Smooth muscle cell (in vitro differentiated cells): ENCODE measurements around the gene PDGFC. TPM values are rescaled to one million over a fixed set of nuclear protein-coding genes. Genes with fewer than 3 reads are reported as not detected.

ENCODE experiments used
- DNase-seq: peaks from one replicate; lab custom pipeline; 2025; ENCODE audit not compliant: unreplicated experiment; lab: John Stamatoyannopoulos, UW
- H2AFZ ChIP-seq: fragments of 200-600 bp; sonication (generic); 2 replicates; pipeline ENCODE4 v1.6.0; 2016; ENCODE audit warnings: antibody characterized with exemption, low read depth, mild to moderate bottlenecking
- H3F3A ChIP-seq: fragments of 200-600 bp; sonication (generic); 2 replicates; pipeline ENCODE4 v1.6.0; 2017; ENCODE audit warnings: antibody characterized with exemption, low read depth
- H3K27ac ChIP-seq: fragments of 200-600 bp; sonication (generic); 2 replicates; pipeline ENCODE4 v1.5.1; 2016; ENCODE audit warnings: low read depth, mild to moderate bottlenecking
- H3K27me3 ChIP-seq: fragments of 200-600 bp; sonication (generic); 2 replicates; pipeline ENCODE4 v1.6.1; 2016; ENCODE audit warnings: low read depth, mild to moderate bottlenecking
- H3K36me3 ChIP-seq: fragments of 200-600 bp; sonication (generic); 2 replicates; pipeline ENCODE4 v1.5.1; 2016; ENCODE audit warnings: low read depth
- H3K4me1 ChIP-seq: fragments of 200-600 bp; sonication (generic); 2 replicates; pipeline ENCODE4 v1.5.1; 2016; ENCODE audit warnings: low read depth
- H3K4me2 ChIP-seq: fragments of 200-600 bp; sonication (generic); 2 replicates; pipeline ENCODE4 v1.6.0; 2016; ENCODE audit warnings: mild to moderate bottlenecking
- H3K4me3 ChIP-seq: fragments of 200-600 bp; sonication (generic); 2 replicates; pipeline ENCODE4 v1.5.1; 2016; ENCODE audit warnings: mild to moderate bottlenecking
- H3K79me2 ChIP-seq: fragments of 200-600 bp; sonication (generic); 2 replicates; pipeline ENCODE4 v1.6.0; 2016; ENCODE audit warnings: low read depth, mild to moderate bottlenecking
- H3K9ac ChIP-seq: fragments of 200-600 bp; sonication (generic); 2 replicates; pipeline ENCODE4 v1.6.0; 2016; ENCODE audit warnings: low read depth
- H3K9me3 ChIP-seq: fragments of 200-600 bp; sonication (generic); replicated peaks from 2 replicates; pipeline ENCODE4 v1.5.1; 2016; ENCODE audit warnings: low read depth
- H4K20me1 ChIP-seq: fragments of 200-600 bp; sonication (generic); 2 replicates; pipeline ENCODE4 v1.6.0; 2016; ENCODE audit warnings: low read depth
- CTCF ChIP-seq: fragments of 200-600 bp; sonication (generic); IDR thresholded peaks from 2 replicates; pipeline ENCODE4 v1.5.1; 2017; ENCODE audit warnings: borderline replicate concordance, mild to moderate bottlenecking, antibody characterized with exemption; ENCODE audit not compliant: insufficient read depth, poor library complexity, severe bottlenecking
- WGBS: methylation state at CpG from one replicate; pipeline ENCODE4 v1.1.7; 2016; ENCODE audit warnings: low lambda C conversion rate; 5-methylcytosine and 5-hydroxymethylcytosine counted together
- polyA plus RNA-seq: library from polyadenylated mRNA; unstranded; fragments of >200 nt; fragmentation: Nextera tagmentation; extraction: Ambion mirVana; gene quantifications from 2 replicates; pipeline ENCODE4 v1.2.1, GENCODE V29; 2016
- total RNA-seq: library from RNA; depleted of rRNA; stranded (reverse); fragments of >200 nt; gene quantifications from 2 replicates; pipeline ENCODE4 v1.2.3, GENCODE V29; 2014

PDGFC gene
- total and polyA plus RNA-seq, 2 experiments from 2014 or later, result 56.5 to 135 TPM

DNA sequence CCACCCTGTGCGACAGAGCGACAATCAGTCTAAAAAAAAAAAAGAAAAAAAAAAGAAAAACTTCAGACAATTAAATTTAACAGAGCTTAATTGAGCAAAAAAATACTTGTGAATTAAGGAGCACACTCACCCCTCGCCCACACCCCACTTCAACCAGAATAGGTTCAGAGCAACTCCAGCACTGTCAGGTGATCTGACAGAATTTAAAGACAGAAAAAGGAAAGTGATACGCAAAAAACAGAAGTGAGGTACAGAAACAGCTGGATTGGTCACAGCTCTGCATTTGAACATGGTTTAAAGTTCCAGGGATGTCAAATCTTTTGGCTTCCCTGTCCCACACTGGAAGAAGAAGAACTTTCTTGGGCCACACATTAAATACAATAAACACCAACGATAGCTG is 174.4 kb downstream of the PDGFC start:
- Histone ChIP-seq H3K27ac (no peak overlapping the region), H3K9me3 (no peaks in the 10 kb centered on the region), H3F3A (no peaks in the 10 kb centered on the region), H3K36me3 (no peaks in the 10 kb centered on the region), H3K4me1 (no peaks in the 10 kb centered on the region), H3K4me3 (no peak overlapping the region), H2AFZ (no peak overlapping the region), H3K9ac (no peak overlapping the region), H3K79me2 (no peaks in the 10 kb centered on the region), H4K20me1 (peaks cover 43% of the 10 kb centered on the region), H3K27me3 (no peaks in the 10 kb centered on the region), H3K4me2 (no peak overlapping the region)
- no peak for DNase-seq
- 96% methylated on average over 5 of the region's 5 CpGs for WGBS
- TF ChIP-seq CTCF, result no peak

DNA sequence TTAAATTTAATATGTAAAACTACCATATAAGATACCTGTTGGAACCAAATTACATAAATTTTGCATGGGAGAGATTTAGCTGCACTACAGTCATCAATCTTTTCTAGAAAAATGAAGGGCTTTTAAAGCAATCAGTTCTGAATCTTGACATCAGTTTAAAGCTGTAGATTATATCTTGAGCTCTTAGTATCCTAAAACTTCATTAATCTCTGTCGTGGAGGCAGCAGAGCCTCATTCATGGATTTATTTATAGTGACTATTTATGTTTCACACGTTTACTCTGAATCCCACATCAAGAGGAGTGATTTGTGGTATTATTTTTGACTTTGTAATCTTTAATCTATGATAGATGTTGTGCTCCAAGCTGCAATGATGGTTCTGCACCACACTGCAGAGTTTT is 175.9 kb downstream of the PDGFC start:
- Histone ChIP-seq H3K4me2 (no peak overlapping the region), H3K9me3 (no peaks in the 10 kb centered on the region), H3K4me1 (peaks cover 6% of the 10 kb centered on the region), H3K36me3 (no peaks in the 10 kb centered on the region), H4K20me1 (peaks cover 52% of the 10 kb centered on the region), H3K27ac (no peak overlapping the region), H3K27me3 (no peaks in the 10 kb centered on the region), H3K9ac (no peak overlapping the region), H2AFZ (no peak overlapping the region), H3K79me2 (no peaks in the 10 kb centered on the region), H3F3A (no peaks in the 10 kb centered on the region), H3K4me3 (no peak overlapping the region)
- no peak for TF ChIP-seq CTCF
- 54% methylated on average over 2 of the region's 2 CpGs for WGBS
- DNase-seq, result no peak

DNA sequence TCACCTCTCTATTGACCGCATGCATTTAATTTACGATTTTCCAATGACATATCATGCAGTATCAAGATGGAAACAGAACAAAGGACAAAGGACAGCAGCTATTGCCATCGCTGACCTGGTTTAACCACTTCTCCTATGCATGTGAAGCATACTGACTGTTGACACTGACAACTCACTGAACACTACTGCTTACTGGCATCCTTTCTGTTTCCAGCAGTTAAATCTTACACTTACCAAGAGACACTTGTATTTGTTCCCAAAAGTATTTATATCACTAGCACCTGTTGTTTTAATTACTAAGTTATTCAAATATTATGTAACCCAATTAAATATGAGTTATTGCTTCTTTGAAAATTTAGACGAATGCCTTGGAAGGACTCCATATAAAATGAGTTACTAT is 176.7 kb downstream of the PDGFC start:
- Histone ChIP-seq H3K4me1 (peaks cover 9% of the 10 kb centered on the region), H2AFZ (no peak overlapping the region), H3K4me2 (no peak overlapping the region), H3K79me2 (no peaks in the 10 kb centered on the region), H4K20me1 (peaks cover 60% of the 10 kb centered on the region), H3K36me3 (no peaks in the 10 kb centered on the region), H3K4me3 (no peak overlapping the region), H3K9me3 (no peaks in the 10 kb centered on the region), H3K9ac (no peak overlapping the region), H3F3A (no peaks in the 10 kb centered on the region), H3K27me3 (no peaks in the 10 kb centered on the region), H3K27ac (no peak overlapping the region)
- DNase-seq, result no peak
- WGBS, result 85% methylated on average over 4 of the region's 4 CpGs
- no peak for TF ChIP-seq CTCF

DNA sequence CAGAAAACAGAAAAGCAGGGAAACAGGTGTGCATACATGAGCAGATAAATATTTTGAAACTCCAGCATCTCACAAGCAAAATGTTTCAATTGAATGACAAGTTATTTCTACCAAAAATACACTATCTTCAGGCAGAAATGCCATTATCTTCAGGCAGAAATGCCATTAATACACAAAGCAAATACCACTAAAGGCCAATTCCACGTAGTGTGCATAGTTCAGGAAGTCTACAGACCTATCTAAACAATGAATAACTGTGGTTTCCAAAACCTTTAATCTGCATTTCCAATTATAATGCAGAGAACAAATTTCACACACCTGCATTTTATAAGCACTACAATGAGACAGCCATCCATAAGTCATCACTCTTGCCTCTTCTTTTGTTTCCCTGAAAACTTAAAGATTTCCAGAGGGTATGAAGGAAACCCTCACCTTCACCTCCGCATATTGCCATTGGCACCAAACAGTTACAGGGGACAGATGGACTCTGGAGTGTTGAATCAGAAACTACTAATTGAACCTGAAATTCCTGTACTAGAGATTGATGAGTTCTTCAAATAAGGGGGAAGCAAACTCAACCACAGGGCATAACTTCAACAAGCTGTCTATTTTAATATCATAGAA is 179.0 kb downstream of the PDGFC start:
- Histone ChIP-seq H3K79me2 (no peaks in the 10 kb centered on the region), H3K36me3 (no peaks in the 10 kb centered on the region), H3K27ac (no peak overlapping the region), H3K9me3 (no peaks in the 10 kb centered on the region), H3K9ac (no peak overlapping the region), H3K27me3 (no peaks in the 10 kb centered on the region), H4K20me1 (peaks cover 65% of the 10 kb centered on the region), H3K4me1 (peaks cover 9% of the 10 kb centered on the region), H3K4me3 (no peak overlapping the region), H3F3A (no peaks in the 10 kb centered on the region), H2AFZ (no peak overlapping the region), H3K4me2 (peak overlapping the region; percentile 35)
- WGBS, result 53% methylated on average over 2 of the region's 2 CpGs
- no peak for DNase-seq
- no peak for TF ChIP-seq CTCF
